ENCODE results near the gene CAMK1G.

Gene CAMK1G

DNA sequence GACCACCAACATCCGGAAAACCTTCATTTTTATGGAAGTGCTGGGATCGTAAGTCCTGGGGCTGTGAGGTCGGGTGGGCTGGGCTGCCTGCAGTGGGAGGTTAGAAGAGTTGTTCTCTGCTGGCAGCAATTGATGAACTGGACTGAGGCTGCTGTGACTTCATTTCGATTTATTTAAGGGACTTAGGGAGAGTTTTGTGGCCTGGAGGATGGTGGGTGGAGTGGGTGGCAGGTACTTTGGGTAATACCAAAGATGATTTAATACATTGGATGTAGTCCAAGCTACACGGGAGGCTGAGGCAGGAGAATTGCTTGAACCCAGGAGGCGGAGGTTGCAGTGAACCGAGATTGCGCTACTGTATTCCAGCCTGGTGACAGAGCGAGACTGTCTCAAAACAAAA, 11.5 kb downstream of the CAMK1G start:
- no peak overlapping the region for H3K4me3 ChIP-seq (ENCODE audit: low read depth, low read length)
- DNase-seq (ENCODE audit: low read depth), result no peak

DNA sequence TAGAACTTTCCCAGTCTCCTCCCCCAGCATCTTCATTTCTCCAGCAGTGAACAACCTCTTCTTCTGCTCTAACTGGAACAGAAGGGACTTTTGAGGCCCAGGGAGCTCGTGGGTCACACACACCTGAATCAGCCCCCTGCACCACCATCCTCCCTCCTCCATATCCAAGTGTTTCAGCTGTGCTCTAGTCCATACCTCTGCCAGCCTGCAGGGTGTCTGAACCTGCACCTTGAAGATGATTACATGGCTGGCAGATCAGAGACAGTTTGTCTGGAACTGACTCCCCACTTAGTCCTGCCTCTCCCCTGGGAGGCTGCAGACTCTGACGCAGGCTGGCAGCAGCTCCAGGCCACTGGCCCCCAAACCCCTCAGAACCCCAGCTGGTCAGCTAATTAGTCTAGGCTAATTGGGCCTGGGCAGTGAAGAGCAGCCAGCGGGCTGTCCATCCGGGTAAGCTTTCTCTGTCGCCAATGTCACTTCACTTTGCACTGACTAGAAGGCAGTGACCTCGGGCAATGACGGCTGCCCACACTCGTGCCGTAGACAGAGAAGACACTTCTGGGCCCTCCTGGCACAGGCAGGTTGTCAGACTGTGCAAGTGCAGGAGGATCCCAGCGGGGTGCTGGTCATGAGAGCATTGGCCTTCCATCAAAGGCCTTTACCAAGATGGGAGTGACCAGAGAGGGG, 12.2 kb downstream of the CAMK1G start:
- H3K4me3 ChIP-seq (ENCODE audit: low read depth, low read length), result no peak overlapping the region
- no peak for DNase-seq (ENCODE audit: low read depth)

DNA sequence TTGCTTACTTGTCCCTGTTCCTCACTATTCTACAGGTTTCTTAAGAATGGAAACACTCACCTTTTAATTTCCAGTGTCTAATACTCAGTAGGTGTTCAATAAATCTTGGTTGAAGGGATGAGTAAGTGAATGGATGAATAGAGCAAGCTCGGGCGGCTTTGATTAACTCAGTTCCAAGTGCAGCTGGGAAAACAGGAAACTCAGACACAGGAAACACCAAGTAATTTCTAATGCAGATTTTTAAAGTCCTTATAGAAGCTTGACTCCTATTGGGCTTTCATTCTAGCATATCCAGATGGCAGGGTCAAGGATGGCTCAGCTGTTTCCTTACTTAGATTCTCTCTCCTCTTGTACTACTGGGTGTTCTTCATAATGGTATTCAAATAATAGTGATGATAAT, 14.0 kb downstream of the CAMK1G start:
- no peak for DNase-seq (ENCODE audit: low read depth)

DNA sequence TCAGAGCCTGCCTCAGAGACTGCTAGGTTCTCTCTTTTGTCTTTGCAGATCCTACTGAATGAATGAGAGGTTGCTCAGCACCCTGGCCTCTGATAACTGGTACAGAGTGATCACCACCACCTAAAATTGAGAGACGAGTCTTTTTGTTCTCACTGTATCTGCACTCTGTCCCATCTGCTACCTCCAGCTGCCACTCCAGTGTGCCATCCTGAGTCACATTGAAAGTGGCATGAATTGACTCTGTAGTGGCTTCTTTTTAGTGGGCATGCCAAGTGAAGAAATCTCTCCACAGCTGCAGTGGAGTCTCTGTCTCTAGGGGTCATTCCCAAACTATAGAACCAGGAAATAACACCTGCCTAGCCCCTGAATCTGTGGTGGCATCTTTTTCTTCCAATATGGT, 14.7 kb downstream of the CAMK1G start:
- no peak for DNase-seq (ENCODE audit: low read depth)
- no peak overlapping the region for H3K4me3 ChIP-seq (ENCODE audit: low read depth, low read length)

More for the DNA sequence above, 14.0 kb downstream of the CAMK1G start:
- H3K4me3 ChIP-seq (ENCODE audit: low read depth, low read length), result no peak overlapping the region

DNA sequence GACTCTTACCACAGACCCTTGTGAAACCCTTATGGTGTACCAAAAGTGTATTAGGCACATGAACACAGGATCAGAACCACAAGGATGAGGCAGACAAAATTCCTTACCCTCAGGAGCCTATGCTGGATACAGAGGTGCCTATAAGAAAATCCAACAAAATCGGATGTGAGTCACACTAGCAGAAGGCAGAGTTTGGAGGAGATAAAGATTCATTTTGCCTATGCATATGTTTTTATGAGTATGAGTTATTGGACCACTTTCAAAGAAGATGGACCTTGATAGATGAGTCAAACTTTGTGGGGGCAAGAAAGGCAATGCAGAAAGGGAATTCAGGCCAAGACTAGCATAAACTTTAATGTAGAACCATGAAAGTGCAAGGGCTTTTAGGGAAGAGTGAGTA, 17.0 kb downstream of the CAMK1G start:
- DNase-seq (ENCODE audit: low read depth), result no peak
- no peak overlapping the region for H3K4me3 ChIP-seq (ENCODE audit: low read depth, low read length)

DNA sequence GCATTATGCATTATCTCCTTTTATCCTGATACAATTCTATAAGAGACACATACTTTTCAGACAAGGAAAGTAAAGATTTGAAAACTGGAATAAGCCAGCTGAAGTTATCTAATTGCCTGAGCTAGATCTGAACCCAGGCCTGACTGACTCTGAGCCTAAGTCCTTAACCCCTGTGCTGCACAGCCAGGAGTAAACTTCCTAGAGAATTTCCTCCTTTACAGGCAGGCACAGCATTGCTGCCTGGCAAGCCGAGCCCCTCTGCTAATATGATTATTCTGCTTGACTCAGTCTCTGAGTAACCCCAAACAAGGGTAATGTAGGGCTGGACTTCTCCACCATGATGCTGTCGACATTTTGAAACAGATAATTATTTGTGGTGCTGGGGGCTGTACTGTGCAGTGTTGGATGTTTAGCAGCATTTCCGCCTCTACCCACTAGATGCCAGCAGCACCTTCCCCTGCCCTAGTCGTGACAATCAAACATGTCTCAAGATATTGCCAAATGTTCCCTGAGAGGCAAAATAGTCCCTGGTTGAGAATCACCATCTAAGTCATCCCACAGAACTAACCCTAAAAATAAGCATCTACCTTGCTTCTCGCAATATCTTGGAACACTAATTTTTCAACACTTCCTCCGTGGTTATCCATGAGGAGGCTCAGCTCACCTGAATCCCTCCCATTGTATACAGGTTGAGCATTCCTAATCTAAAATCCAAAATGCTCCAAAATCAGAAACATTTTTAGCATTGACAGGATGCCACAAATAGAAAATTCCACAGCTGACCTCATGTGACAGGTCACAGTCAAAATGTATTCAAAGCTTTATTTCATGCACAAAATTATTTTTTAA, 18.5 kb downstream of the CAMK1G start:
- no peak overlapping the region for H3K4me3 ChIP-seq (ENCODE audit: low read depth, low read length)
- DNase-seq (ENCODE audit: low read depth), result no peak

DNA sequence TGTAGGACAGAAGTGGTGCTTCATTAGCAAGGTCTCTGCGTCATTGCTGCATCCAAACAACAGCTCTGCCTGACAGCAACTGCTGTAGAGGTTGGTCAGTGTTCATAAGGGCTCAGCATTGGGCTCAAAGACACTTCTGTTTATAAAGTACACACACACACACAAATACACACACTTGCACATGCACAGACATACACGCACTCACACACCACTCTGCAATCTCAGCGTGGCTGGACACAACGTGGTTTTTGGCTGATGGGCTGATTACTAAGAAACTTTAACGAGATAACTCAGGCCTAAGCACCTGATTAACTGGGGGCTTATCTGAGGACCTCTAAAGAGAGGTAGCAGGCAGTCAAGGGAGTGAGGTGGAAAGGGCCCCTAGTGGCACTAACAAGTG, 20.4 kb downstream of the CAMK1G start:
- DNase-seq (ENCODE audit: low read depth), result no peak
- H3K4me3 ChIP-seq (ENCODE audit: low read depth, low read length), result no peak overlapping the region

DNA sequence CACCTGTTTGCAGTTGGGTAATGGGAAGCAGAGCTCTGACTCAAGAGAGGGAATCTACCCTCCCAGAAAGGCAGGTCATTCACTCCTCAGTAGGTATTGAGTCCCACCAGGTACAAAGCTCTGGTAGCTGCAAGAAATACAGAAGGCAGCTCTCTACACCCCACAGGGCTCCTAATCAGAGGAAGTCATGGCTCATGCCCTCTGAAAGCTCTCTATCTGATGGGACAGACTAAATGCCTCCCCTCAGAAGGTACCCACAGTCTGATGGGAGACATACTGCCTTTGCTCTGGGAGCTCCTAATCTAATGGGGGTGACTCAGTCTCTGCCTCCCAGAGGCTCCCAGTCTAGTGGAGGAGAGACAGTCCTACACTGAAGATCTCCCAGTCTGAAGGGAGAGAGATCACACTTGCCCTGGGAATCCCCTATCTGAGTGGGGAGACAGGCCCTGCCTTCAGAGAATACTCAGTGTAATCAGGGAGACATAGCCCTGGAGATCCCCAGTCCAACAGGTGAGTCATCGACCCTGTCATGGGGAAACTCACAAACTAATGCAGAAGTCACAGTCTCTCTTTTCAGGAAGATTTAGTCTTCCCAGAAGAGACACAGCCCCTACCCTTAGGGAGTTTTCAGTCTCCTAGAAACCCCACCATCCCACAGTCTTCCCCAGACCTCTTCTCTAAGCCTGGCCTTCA, 23.7 kb downstream of the CAMK1G start:
- H3K4me3 ChIP-seq (ENCODE audit: low read depth, low read length), result no peak overlapping the region
- no peak for DNase-seq (ENCODE audit: low read depth)

DNA sequence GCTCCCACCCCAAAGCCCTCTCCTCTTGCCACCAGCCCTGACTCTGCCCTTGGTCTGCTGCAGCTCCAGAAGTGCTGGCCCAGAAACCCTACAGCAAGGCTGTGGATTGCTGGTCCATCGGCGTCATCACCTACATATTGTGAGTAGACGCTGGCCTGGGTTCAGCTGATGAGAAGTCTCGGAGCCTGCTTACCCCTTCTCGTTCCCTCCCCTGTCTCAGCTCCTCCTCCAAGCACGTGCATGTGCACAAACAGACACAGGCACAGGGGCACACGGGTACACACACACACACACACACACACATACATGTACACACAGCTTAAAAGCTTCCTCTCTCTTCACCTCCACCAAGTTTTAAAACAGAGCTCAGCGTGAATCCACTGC, 24.3 kb downstream of the CAMK1G start:
- no peak overlapping the region for H3K4me3 ChIP-seq (ENCODE audit: low read depth, low read length)
- no peak for DNase-seq (ENCODE audit: low read depth)

DNA sequence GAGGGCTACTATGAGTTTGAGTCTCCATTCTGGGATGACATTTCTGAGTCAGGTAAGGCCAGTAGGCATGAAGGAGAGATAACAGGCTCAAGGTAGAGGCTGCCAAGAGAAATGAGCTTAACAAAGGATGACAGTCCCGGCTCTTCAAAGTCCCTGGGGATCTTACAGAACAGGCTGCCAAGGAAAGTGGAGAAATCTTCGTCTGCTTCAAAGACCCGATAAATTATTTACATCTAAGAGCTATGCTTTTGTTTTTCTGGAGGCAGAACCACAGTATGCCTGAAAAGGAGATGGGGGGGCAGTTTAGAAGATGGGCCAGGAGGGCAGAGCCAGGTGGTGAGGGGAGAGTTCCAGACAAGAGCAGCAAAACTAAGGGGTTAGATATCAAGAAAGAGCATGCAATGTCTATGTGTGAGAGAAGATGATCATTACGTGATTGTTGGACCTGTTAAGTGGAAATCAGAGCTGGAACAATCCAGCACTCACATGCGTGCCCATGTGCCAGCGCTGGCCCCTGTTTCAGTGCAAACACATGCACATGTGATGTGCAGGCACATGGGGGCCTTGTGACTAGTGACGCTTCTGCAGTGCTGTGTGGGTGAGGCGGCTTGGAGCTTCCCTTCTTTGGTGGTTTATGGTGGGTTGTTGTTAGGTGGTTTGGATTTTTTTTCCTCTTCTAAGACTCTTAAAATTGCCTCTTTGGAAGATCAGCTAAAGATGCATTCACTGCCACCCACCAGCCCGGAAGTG, 25.7 kb downstream of the CAMK1G start:
- no peak overlapping the region for H3K4me3 ChIP-seq (ENCODE audit: low read depth, low read length)
- no peak for DNase-seq (ENCODE audit: low read depth)

DNA sequence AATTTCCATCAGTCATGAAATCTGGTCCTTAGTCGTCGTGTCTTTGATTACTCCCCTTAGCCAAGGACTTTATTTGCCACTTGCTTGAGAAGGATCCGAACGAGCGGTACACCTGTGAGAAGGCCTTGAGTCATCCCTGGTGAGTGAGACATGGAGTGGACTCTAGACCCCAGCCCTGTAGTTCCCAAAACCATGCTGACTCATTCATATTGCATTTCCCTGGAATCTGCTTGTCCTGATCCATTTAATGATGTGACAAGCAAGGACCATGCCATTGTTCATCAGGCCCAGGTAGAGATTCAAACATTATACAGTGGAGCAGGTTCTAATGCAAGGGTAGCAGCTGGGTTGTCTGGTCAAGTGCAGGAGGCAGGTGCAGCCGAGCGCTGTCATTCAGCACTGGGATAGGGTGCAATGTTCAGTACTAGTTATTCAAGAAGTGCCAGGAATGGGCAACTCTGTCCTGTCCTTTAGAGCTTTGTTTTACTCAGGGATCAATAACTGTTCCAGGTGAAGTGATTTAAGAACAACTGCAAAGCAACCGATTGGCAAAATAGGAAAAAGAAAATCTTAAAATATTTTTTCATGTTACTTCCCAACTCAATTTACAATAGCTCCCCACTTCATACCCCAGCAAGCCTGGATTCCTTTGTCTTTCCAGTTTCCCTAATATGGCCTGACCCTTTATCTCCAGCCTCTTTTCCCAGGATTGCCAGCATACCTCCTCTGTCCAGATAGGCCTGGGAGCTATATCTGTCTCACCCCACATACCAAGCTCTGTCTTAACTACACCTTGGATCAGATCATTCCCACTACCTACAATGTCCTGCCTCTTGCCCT, 26.5 kb downstream of the CAMK1G start:
- DNase-seq (ENCODE audit: low read depth), result no peak
- H3K4me3 ChIP-seq (ENCODE audit: low read depth, low read length), result no peak overlapping the region

DNA sequence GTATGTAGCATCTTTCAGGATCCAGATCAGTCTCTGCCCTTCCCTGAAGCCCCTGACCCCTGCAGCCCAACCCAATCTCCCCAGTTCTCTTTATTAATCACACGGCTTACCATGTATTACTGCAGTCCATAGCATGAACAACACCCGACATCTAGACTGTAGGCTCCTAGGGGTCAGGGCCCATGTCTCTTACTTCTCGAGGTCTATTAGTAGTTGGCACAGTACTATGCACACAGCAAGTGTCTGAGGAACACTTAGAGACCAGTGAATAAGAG, 27.1 kb downstream of the CAMK1G start:
- no peak for DNase-seq (ENCODE audit: low read depth)
- H3K4me3 ChIP-seq (ENCODE audit: low read depth, low read length), result no peak overlapping the region

DNA sequence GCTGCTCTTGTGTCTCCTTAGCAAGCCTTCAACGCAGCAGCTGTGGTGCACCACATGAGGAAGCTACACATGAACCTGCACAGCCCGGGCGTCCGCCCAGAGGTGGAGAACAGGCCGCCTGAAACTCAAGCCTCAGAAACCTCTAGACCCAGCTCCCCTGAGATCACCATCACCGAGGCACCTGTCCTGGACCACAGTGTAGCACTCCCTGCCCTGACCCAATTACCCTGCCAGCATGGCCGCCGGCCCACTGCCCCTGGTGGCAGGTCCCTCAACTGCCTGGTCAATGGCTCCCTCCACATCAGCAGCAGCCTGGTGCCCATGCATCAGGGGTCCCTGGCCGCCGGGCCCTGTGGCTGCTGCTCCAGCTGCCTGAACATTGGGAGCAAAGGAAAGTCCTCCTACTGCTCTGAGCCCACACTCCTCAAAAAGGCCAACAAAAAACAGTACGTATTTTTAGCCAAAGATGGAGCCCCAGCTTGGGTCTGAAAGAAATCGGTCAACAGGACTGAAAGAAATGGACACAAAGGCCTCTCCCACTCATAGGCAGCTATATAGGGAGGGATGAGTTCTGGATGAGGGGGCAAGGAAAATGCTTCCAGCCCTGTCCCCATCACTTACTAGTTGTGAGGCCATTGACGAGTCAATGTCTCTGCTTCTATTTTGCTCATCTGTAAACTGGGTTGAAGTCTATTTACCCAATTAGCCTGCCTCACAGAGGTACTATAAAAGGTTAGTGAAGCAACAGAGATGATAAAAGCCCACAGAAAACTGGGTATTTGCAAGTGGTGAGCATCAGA, 28.5 kb downstream of the CAMK1G start:
- no peak for DNase-seq (ENCODE audit: low read depth)
- no peak overlapping the region for H3K4me3 ChIP-seq (ENCODE audit: low read depth, low read length)

DNA sequence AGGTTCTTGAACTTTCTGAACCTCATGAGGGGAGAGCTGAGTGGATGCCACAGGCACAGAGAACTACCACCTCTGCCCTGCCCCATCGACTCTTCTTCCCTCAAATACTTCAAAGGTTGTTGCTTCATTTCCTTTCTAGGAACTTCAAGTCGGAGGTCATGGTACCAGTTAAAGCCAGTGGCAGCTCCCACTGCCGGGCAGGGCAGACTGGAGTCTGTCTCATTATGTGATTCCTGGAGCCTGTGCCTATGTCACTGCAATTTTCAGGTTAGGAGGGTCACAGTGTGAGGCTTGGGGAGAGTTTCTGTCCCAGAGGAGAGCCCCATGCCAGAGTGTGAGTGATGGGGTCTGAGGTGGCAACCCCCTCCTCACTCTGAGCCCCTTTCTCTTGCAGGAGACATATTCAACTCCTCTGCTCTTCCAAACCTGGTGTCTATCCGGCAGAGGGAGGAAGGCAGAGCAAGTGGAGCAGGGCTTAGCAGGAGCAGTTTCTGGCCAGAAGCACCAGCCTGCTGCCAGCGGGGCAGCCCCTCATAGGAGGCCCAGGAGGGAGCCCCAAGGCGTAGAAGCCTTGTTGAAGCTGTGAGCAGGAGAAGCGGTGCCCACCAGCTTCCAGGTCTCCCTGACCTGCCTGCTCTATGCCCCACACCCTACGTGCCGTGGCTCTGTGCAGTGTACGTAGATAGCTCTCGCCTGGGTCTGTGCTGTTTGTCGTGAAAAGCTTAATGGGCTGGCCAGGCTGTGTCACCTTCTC, 29.3 kb downstream of the CAMK1G start:
- no peak overlapping the region for H3K4me3 ChIP-seq (ENCODE audit: low read depth, low read length)
- DNase-seq (ENCODE audit: low read depth), result no peak

DNA sequence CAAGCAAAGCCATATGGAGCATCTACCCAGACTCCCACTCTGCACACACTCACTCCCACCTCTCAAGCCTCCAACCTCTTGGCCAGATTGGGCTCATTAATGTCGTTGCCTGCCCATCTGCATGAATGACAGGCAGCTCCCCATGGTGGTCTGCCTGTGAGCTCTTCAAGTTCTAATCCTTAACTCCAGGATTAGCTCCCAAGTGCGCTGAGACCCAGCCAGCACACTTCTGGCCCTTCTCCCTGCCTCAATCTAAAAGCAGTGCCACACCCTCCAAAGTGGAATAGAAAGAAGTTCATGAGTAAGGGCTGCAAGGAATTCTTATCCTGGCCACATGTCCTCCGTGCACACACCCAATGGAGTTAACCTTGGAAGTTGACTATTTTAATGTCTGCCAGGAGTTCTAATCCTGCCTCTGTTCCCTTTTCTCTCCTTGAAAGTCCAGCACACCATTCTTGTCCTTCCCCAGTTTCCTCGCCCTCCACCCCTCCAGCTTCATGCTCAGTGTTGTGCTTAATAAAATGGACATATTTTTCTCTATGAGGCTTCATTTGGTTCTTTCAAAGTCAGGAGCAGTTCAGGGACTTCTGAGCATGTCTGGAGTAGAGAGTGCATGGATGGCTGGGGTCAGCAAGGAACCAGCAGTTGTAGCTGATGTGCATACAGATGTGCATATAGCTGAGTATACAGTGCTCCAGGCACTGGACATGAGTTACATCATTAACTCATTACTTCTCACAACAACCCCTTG, 30.1 kb downstream of the CAMK1G start:
- no peak overlapping the region for H3K4me3 ChIP-seq (ENCODE audit: low read depth, low read length)
- DNase-seq (ENCODE audit: low read depth), result no peak

DNA sequence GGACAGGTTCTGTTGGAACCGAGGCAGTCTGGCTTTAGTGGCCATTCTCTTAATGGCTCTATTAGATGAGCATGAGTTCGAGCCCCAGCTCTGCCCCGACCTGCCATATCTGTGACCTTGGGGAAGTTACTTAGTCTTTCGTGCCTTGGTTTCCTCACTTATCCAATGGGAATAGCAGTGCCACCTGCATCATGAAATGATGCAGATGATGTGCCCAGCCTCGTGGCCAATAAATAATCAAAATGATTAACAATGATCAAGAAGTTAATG, 30.6 kb downstream of the CAMK1G start:
- DNase-seq (ENCODE audit: low read depth), result no peak

DNA sequence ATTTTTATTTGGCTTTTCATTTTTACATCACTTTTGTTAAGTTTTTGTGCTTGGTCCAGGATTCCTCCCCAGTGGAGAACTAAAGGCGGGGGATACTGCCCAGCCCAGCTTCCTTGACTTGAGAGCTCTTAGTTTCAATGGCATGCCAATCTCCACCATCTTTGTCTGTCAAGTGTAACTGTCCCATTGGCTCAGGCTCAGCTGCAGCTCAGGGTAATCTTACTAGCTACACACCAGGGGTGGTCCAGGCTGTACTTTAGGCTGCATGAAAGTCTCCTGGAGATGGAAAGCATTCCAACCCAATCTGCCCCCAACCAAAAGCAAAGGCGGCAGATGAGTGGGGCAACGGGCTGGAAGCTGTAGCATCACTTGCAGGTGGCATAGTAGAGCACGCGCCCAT, 31.4 kb downstream of the CAMK1G start:
- no peak overlapping the region for H3K4me3 ChIP-seq (ENCODE audit: low read depth, low read length)
- DNase-seq (ENCODE audit: low read depth), result no peak

More for the DNA sequence above, 30.6 kb downstream of the CAMK1G start:
- no peak overlapping the region for H3K4me3 ChIP-seq (ENCODE audit: low read depth, low read length)
